ENCODE data around the gene NPTXR. TPM values are rescaled to one million over a fixed set of nuclear protein-coding genes. Genes with fewer than 3 reads are reported as not detected.

Gene NPTXR
- total RNA-seq, 1 donor from 2014 or later: 1.6 TPM

DNA sequence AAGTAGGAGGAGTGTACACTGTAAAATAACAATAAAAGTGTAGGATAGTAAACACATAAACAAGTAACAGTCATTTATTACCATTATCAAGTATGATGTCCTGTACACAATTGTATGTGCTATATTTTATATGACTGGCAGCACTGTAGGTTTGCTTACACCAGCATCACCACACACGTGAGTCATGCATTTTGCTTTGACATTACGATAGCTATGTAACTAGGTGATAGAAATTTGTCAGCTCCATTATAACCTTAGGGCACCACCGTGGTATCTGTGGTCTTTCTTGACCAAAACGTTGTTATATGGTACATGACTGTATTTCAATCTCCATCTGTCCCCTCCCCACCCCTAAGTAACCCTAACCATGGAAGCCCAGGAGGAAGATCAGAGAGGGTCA is 51.0 kb downstream of the NPTXR start:
- no peak overlapping the region for H3K27ac ChIP-seq (ENCODE audit: low read depth, low read length)

DNA sequence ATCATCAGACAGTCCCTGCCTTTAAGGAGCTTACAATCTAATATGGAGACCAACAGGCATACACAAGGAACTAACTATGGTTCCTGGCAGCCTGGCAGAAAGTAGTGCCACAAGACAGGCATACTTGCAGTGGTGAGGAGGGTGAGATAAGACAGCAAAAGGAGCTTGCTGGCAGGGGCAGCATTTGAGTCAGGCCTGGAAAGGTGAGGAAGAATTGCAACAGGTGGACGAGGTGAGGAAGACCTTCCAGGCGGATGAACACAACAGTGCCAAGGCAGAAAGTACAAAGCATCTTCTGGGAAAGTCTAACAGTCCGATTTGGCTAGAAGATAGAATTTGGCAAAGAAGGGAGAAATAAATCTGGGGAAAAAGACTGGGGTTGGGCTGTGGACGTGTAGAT is 54.2 kb downstream of the NPTXR start:
- Histone ChIP-seq H3K9me3 (ENCODE audit: control insufficient read depth in 3 of 3, low read length in 3 of 3) (no peaks in the 10 kb centered on the region), H3K4me3 (ENCODE audit: low read length in 3 of 3) (no peak overlapping the region), H3K4me1 (ENCODE audit: control insufficient read depth in 3 of 3, insufficient read depth in 3 of 3, low read length in 3 of 3) (peaks cover 16 to 32% (median 18%) of the 10 kb centered on the region in 3 donors), H3K36me3 (ENCODE audit: control insufficient read depth in 3 of 3, insufficient read depth in 3 of 3, low read length in 3 of 3) (peaks cover 0 to 7% (median 7%) of the 10 kb centered on the region in 3 donors), H3K9ac (ENCODE audit: low read depth in 1 of 3, low read length in 3 of 3) (no peak overlapping the region), H3K27me3 (ENCODE audit: control insufficient read depth in 3 of 3, insufficient read depth in 3 of 3, low read length in 3 of 3) (no peaks in the 10 kb centered on the region), H3K27ac (ENCODE audit: low read depth, low read length) (no peak overlapping the region)

More for the DNA sequence above, 51.0 kb downstream of the NPTXR start:
- Histone ChIP-seq H3K27me3 (ENCODE audit: control insufficient read depth in 3 of 3, insufficient read depth in 3 of 3, low read length in 3 of 3) (peaks cover 3 to 8% (median 5%) of the 10 kb centered on the region in 3 donors), H3K9ac (ENCODE audit: low read depth in 1 of 3, low read length in 3 of 3) (peak overlapping the region in 2 of 3 donors; percentile 85 to 86), H3K9me3 (ENCODE audit: control insufficient read depth in 3 of 3, low read length in 3 of 3) (no peaks in the 10 kb centered on the region), H3K4me3 (ENCODE audit: low read length in 3 of 3) (peak overlapping the region in 2 of 3 donors; percentile 82 to 87), H3K36me3 (ENCODE audit: control insufficient read depth in 3 of 3, insufficient read depth in 3 of 3, low read length in 3 of 3) (peaks cover 0 to 7% (median 7%) of the 10 kb centered on the region in 3 donors), H3K4me1 (ENCODE audit: control insufficient read depth in 3 of 3, insufficient read depth in 3 of 3, low read length in 3 of 3) (peaks cover 14 to 28% (median 18%) of the 10 kb centered on the region in 3 donors)

DNA sequence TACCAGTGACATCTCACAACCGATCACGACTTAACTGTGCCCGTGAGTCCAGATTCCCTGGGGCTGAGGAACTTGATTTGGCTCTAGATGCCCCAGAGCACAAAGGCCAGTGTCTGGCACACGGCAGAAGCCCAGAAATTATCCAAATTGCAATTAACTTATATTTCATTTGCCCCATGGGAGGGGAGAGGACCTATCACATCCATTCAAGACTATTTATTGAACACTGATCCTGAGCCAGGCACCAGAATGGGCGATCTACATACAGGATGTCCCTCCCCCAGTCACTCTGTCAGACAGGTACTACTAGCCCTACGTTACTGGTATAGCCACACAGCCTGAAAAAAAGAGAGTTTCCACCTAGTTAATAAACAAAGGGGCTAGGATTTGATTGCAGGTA is 55.0 kb downstream of the NPTXR start:
- Histone ChIP-seq H3K36me3 (ENCODE audit: control insufficient read depth in 3 of 3, insufficient read depth in 3 of 3, low read length in 3 of 3) (peaks cover 0 to 7% (median 7%) of the 10 kb centered on the region in 3 donors), H3K4me3 (ENCODE audit: low read length in 3 of 3) (no peak overlapping the region), H3K27ac (ENCODE audit: low read depth, low read length) (peak overlapping the region; percentile 48), H3K9ac (ENCODE audit: low read depth in 1 of 3, low read length in 3 of 3) (peak overlapping the region in 2 of 3 donors; percentile 4 to 12), H3K9me3 (ENCODE audit: control insufficient read depth in 3 of 3, low read length in 3 of 3) (no peaks in the 10 kb centered on the region), H3K27me3 (ENCODE audit: control insufficient read depth in 3 of 3, insufficient read depth in 3 of 3, low read length in 3 of 3) (no peaks in the 10 kb centered on the region), H3K4me1 (ENCODE audit: control insufficient read depth in 3 of 3, insufficient read depth in 3 of 3, low read length in 3 of 3) (peaks cover 14 to 28% (median 16%) of the 10 kb centered on the region in 3 donors)

DNA sequence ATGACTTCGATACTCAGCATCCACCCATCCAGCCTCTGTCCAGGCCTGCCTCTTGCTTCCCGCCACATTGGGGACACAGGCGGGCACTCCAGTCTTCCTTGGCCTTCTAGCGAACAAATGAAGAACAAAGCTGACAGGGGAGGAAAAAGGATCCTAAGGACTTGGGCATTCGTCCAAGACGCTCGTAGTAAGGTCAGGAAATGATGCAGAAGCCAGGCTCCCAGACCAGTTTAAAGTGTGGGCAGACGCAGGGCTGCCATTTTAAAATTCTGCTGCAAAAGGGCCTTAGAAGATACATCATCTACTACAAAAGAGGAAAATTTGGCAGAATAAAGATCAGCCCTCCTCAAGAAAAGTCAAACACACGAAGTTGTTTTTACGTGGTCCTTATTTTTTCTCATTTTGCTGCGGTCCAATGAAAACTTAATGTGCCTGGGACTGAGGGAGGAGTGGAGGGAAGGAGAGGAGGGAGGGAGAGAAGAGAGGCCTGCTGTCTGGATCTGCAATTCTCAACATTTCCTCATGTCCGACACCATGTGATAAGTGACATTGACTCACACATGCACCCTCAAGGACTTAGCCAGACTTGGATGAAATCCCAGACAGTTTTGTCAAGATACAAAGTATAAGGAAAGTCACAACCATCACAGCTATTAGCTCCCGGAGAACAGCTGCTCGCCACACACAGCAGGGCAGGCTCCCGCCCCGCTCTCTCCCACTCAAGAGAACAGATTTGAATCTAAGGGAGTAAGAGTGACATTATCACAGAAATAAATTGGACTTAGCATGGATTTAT is 55.6 kb downstream of the NPTXR start:
- H3K36me3 ChIP-seq (ENCODE audit: control insufficient read depth in 3 of 3, insufficient read depth in 3 of 3, low read length in 3 of 3): peaks cover 0 to 7% (median 7%) of the 10 kb centered on the region in 3 donors
- peaks cover 11 to 24% (median 13%) of the 10 kb centered on the region in 3 donors for H3K4me1 ChIP-seq (ENCODE audit: control insufficient read depth in 3 of 3, insufficient read depth in 3 of 3, low read length in 3 of 3)
- H3K9ac ChIP-seq (ENCODE audit: low read depth in 1 of 3, low read length in 3 of 3): peak overlapping the region in 2 of 3 donors; percentile 4 to 12
- H3K9me3 ChIP-seq (ENCODE audit: control insufficient read depth in 3 of 3, low read length in 3 of 3): no peaks in the 10 kb centered on the region
- peak overlapping the region; percentile 48 for H3K27ac ChIP-seq (ENCODE audit: low read depth, low read length)
- H3K27me3 ChIP-seq (ENCODE audit: control insufficient read depth in 3 of 3, insufficient read depth in 3 of 3, low read length in 3 of 3): no peaks in the 10 kb centered on the region
- no peak overlapping the region for H3K4me3 ChIP-seq (ENCODE audit: low read length in 3 of 3)

DNA sequence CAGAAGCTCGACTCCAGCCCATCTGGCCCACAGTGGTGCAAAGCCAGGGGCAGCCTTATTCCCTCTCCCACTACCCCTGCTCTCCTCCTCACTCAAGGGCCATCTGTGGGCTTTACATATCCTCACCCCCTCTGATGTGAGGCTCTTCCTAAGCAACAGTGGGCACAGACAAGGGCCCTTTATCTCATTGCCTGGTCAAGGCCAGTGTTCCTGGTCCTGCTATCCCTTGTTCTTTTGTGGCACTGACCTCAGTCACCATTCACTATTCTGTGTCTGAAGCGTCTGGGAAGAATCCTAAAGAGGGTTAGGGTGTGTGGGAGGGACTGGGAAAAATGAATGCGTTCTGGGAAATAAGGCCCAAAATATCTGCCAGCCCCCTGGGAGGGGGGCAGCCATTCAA is 57.2 kb downstream of the NPTXR start:
- Histone ChIP-seq H3K27ac (ENCODE audit: low read depth, low read length) (no peak overlapping the region), H3K36me3 (ENCODE audit: control insufficient read depth in 3 of 3, insufficient read depth in 3 of 3, low read length in 3 of 3) (peaks cover 4 to 9% (median 7%) of the 10 kb centered on the region in 3 donors)

DNA sequence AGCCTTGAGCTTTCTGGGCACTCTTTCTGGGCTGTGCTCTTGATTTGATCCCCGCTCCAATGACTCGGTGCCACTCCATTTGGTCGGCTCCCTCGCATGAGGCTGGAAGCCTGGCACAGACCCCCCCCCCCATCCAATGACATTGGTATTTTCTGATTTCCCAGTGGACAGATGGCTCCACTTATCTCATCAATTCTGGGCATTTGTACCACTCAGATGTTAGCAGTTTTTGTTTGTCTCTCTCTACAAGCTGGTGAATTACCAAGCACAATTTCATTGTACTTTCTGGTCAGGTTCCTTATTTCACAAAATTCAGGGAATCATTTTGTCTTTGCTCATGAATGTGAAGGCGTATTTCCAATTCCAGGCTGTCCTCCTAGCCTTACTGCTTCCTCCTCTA is 59.0 kb downstream of the NPTXR start:
- Histone ChIP-seq H3K27ac (ENCODE audit: low read depth, low read length) (no peak overlapping the region), H3K9ac (ENCODE audit: low read depth in 1 of 3, low read length in 3 of 3) (no peak overlapping the region), H3K4me1 (ENCODE audit: control insufficient read depth in 3 of 3, insufficient read depth in 3 of 3, low read length in 3 of 3) (peaks cover 9 to 25% (median 17%) of the 10 kb centered on the region in 3 donors), H3K4me3 (ENCODE audit: low read length in 3 of 3) (no peak overlapping the region), H3K36me3 (ENCODE audit: control insufficient read depth in 3 of 3, insufficient read depth in 3 of 3, low read length in 3 of 3) (peaks cover 8 to 10% (median 10%) of the 10 kb centered on the region in 3 donors), H3K9me3 (ENCODE audit: control insufficient read depth in 3 of 3, low read length in 3 of 3) (no peaks in the 10 kb centered on the region), H3K27me3 (ENCODE audit: control insufficient read depth in 3 of 3, insufficient read depth in 3 of 3, low read length in 3 of 3) (no peaks in the 10 kb centered on the region)

More for the DNA sequence above, 57.2 kb downstream of the NPTXR start:
- no peak overlapping the region for H3K4me3 ChIP-seq (ENCODE audit: low read length in 3 of 3)
- H3K9ac ChIP-seq (ENCODE audit: low read depth in 1 of 3, low read length in 3 of 3): no peak overlapping the region
- H3K9me3 ChIP-seq (ENCODE audit: control insufficient read depth in 3 of 3, low read length in 3 of 3): no peaks in the 10 kb centered on the region
- peaks cover 9 to 17% (median 12%) of the 10 kb centered on the region in 3 donors for H3K4me1 ChIP-seq (ENCODE audit: control insufficient read depth in 3 of 3, insufficient read depth in 3 of 3, low read length in 3 of 3)
- no peaks in the 10 kb centered on the region for H3K27me3 ChIP-seq (ENCODE audit: control insufficient read depth in 3 of 3, insufficient read depth in 3 of 3, low read length in 3 of 3)

DNA sequence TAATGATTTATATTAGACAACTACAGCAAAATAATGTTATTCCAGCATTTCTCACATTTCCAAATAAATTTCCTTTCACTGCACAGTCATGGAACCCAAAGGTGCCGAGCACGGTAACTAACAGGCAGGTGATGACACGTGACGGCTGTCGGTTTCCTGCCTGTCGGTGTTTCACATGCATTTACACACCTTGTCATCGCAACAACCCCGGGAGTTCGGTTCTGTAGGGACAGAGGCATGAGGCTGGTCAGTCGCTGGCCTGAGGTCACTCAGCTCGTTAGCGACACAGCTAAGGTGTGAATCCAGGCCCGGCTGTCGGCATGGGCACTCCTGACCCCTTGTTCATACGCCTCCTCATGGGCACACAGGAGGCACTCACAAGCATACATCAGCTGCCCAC is 59.8 kb downstream of the NPTXR start:
- H3K27ac ChIP-seq (ENCODE audit: low read depth, low read length): no peak overlapping the region
- peaks cover 9 to 24% (median 16%) of the 10 kb centered on the region in 3 donors for H3K4me1 ChIP-seq (ENCODE audit: control insufficient read depth in 3 of 3, insufficient read depth in 3 of 3, low read length in 3 of 3)

DNA sequence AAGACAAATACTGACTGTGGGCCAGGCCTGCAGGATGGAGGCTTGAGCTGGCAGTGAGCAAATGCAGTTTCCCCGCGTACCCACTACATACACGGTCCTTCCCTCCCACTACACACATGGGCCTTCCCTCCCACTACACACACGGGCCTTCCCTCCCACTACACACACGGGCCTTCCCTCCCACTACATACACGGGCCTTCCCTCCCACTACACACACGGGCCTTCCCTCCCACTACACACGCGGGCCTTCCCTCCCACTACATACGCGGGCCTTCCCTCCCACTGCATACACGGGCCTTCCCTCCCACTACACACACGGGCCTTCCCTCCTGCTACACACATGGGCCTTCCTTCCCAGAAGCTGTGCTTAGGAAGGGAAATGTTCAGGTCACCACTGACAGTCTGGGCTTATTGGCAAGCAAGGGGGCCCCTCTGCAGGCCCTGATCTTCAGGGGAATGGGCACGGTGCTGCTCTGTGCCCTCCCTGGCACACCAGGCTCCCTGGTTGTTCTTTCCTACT is 60.7 kb downstream of the NPTXR start:
- H3K4me1 ChIP-seq (ENCODE audit: control insufficient read depth in 3 of 3, insufficient read depth in 3 of 3, low read length in 3 of 3): peaks cover 6 to 15% (median 9%) of the 10 kb centered on the region in 3 donors
- H3K9me3 ChIP-seq (ENCODE audit: control insufficient read depth in 3 of 3, low read length in 3 of 3): no peaks in the 10 kb centered on the region
- no peak overlapping the region for H3K4me3 ChIP-seq (ENCODE audit: low read length in 3 of 3)
- H3K27me3 ChIP-seq (ENCODE audit: control insufficient read depth in 3 of 3, insufficient read depth in 3 of 3, low read length in 3 of 3): no peaks in the 10 kb centered on the region
- no peak overlapping the region for H3K27ac ChIP-seq (ENCODE audit: low read depth, low read length)
- H3K9ac ChIP-seq (ENCODE audit: low read depth in 1 of 3, low read length in 3 of 3): no peak overlapping the region
- H3K36me3 ChIP-seq (ENCODE audit: control insufficient read depth in 3 of 3, insufficient read depth in 3 of 3, low read length in 3 of 3): peaks cover 10 to 16% (median 11%) of the 10 kb centered on the region in 3 donors

More for the DNA sequence above, 59.8 kb downstream of the NPTXR start:
- no peaks in the 10 kb centered on the region for H3K27me3 ChIP-seq (ENCODE audit: control insufficient read depth in 3 of 3, insufficient read depth in 3 of 3, low read length in 3 of 3)
- H3K36me3 ChIP-seq (ENCODE audit: control insufficient read depth in 3 of 3, insufficient read depth in 3 of 3, low read length in 3 of 3): peaks cover 10 to 11% (median 10%) of the 10 kb centered on the region in 3 donors
- no peak overlapping the region for H3K4me3 ChIP-seq (ENCODE audit: low read length in 3 of 3)
- H3K9me3 ChIP-seq (ENCODE audit: control insufficient read depth in 3 of 3, low read length in 3 of 3): no peaks in the 10 kb centered on the region
- no peak overlapping the region for H3K9ac ChIP-seq (ENCODE audit: low read depth in 1 of 3, low read length in 3 of 3)

DNA sequence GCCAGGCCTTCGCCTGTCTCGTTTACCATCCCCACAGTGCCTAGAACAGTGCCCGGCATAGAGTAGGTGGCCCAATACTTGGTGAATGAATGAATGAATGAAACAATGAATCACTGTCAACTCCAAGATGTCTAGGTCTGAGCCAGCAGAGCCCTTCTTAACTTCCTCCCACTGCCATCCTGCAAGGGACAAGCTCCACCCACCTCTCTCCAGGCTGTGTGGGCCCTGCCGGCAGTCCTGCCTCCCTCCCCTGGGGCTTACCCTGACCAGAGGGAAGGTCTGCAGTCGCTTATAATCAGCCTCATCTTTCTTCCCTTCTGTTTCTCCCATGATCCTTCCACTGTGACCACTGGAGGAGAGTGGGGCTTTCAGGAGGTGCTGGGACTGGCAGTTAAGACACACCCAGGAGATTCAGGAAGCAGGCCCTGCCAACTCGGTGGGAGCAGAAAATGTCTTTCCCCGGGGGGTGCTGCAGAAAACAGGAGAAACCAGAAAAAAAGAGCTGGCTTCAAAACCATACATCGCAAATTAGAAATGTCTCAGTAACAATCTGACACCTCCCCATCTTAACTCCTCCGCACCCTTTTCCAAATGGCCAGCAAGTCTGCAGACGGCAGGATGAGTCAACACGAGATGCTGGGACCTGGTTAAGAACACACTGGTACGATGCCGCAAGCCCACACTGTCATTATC is 61.3 kb downstream of the NPTXR start:
- H3K27me3 ChIP-seq (ENCODE audit: control insufficient read depth in 3 of 3, insufficient read depth in 3 of 3, low read length in 3 of 3): no peaks in the 10 kb centered on the region
- no peak overlapping the region for H3K9ac ChIP-seq (ENCODE audit: low read depth in 1 of 3, low read length in 3 of 3)
- no peak overlapping the region for H3K4me3 ChIP-seq (ENCODE audit: low read length in 3 of 3)
- H3K4me1 ChIP-seq (ENCODE audit: control insufficient read depth in 3 of 3, insufficient read depth in 3 of 3, low read length in 3 of 3): peaks cover 3 to 15% (median 6%) of the 10 kb centered on the region in 3 donors
- H3K36me3 ChIP-seq (ENCODE audit: control insufficient read depth in 3 of 3, insufficient read depth in 3 of 3, low read length in 3 of 3): peaks cover 10 to 16% (median 11%) of the 10 kb centered on the region in 3 donors
- H3K27ac ChIP-seq (ENCODE audit: low read depth, low read length): no peak overlapping the region
- H3K9me3 ChIP-seq (ENCODE audit: control insufficient read depth in 3 of 3, low read length in 3 of 3): no peaks in the 10 kb centered on the region
